Measurements from ENCODE around the gene ASB3. TPM values are rescaled to one million over a fixed set of nuclear protein-coding genes. Genes with fewer than 3 reads are reported as not detected.
A peak's percentile ranks its signal among the peaks of the same experiment; 100 is the strongest.

The ASB3 gene
- total and polyA plus RNA-seq, 2 experiments from 2014 or later, result 34.4 to 36.5 TPM

DNA sequence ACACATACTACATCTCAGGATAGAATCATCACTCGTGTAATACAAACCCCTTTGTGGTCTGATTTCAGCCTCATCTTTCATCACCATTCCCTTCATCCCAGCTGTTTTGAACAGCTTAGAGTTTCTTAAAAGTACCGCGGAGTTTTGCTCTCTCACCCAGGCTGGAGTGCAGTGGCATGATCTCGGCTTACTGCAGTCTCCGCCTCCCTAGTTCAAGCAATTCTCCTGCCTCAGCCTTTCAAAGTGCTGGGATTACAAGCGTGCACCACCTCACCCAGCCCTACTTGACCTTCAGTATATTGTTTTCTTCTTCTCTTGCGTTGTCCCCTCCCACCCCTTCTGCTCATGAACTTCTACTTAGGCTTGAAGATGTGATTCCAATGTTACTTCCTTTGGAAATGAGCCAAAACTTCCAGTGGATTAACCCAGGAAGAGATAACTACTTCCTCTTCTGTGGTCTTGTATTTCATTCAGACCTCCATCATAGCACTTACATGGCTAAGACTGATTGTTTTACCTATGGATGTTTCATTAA, 15.9 kb upstream of the ASB3 start:
- peaks cover 47% of the 10 kb centered on the region for H3K36me3 ChIP-seq
- DNase-seq (ENCODE audit: low read depth in 1 of 2, low spot score in 1 of 2), result peak in 1 of 2 donors; percentile 55

DNA sequence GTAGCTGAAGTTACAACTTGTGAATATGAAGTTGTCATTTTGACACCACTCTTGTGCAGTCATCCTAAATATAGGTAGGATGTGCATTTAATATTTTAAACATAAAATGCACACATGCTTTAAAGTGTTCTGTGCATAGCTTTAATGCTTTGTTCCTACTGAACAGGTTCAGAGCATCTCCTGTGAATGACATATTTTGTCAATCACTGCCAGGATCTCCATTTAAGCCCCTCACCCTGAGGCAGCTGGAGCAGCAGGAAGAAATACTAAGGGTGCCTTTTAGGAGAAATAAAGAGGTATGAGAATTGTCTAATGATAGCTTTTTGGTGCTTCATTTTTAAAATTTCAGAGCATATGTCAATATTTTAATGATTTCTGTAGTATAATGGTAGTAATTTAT, 14.8 kb upstream of the ASB3 start:
- no peaks in the 10 kb centered on the region for H3K9me3 ChIP-seq (ENCODE audit: low read depth)
- no peak overlapping the region for H3K4me3 ChIP-seq
- no peaks in the 10 kb centered on the region for H3K27me3 ChIP-seq
- TF ChIP-seq, protein P1, sequence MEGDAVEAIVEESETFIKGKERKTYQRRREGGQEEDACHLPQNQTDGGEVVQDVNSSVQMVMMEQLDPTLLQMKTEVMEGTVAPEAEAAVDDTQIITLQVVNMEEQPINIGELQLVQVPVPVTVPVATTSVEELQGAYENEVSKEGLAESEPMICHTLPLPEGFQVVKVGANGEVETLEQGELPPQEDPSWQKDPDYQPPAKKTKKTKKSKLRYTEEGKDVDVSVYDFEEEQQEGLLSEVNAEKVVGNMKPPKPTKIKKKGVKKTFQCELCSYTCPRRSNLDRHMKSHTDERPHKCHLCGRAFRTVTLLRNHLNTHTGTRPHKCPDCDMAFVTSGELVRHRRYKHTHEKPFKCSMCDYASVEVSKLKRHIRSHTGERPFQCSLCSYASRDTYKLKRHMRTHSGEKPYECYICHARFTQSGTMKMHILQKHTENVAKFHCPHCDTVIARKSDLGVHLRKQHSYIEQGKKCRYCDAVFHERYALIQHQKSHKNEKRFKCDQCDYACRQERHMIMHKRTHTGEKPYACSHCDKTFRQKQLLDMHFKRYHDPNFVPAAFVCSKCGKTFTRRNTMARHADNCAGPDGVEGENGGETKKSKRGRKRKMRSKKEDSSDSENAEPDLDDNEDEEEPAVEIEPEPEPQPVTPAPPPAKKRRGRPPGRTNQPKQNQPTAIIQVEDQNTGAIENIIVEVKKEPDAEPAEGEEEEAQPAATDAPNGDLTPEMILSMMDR (IDR thresholded peaks at IDR 0.05; ENCODE audit: low read depth, low read length), result no peak
- peaks cover 45% of the 10 kb centered on the region for H3K36me3 ChIP-seq
- H3K27ac ChIP-seq, result no peak overlapping the region
- peaks cover 3% of the 10 kb centered on the region for H3K4me1 ChIP-seq (ENCODE audit: low read depth)
- DNase-seq (ENCODE audit: low read depth in 1 of 2, low spot score in 1 of 2), result no peak

More for the DNA sequence above, 15.9 kb upstream of the ASB3 start:
- no peaks in the 10 kb centered on the region for H3K27me3 ChIP-seq
- peak overlapping the region; percentile 63 for H3K27ac ChIP-seq
- peaks cover 3% of the 10 kb centered on the region for H3K4me1 ChIP-seq (ENCODE audit: low read depth)
- no peaks in the 10 kb centered on the region for H3K9me3 ChIP-seq (ENCODE audit: low read depth)
- H3K4me3 ChIP-seq, result no peak overlapping the region
- TF ChIP-seq, protein P1 (IDR thresholded peaks at IDR 0.05; ENCODE audit: low read depth, low read length), result no peak

DNA sequence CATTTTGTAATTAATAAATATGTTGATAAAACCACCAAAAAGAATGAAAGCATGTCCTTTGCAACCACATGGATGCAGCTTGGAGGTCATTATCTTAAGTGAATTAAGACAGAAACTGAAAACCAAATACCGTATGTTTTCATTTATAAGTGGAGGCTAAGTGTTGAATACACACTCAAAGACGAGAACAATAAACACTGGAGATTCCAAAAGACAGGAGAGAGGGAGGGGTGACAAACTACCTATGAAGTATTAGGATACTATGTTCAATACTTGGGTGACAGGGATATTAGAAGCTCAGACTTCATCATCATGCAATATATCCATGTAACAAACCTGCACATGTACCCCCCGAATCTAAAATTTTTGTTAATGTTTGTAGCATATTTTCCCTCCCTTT, 7.1 kb upstream of the ASB3 start:
- no peak overlapping the region for H3K27ac ChIP-seq
- no peaks in the 10 kb centered on the region for H3K27me3 ChIP-seq
- H3K9me3 ChIP-seq (ENCODE audit: low read depth), result no peaks in the 10 kb centered on the region
- no peak overlapping the region for H3K4me3 ChIP-seq
- H3K4me1 ChIP-seq (ENCODE audit: low read depth), result no peaks in the 10 kb centered on the region
- H3K36me3 ChIP-seq, result peaks cover 30% of the 10 kb centered on the region
- TF ChIP-seq, protein P1 (IDR thresholded peaks at IDR 0.05; ENCODE audit: low read depth, low read length), result no peak
- no peak for DNase-seq (ENCODE audit: low read depth in 1 of 2, low spot score in 1 of 2)

DNA sequence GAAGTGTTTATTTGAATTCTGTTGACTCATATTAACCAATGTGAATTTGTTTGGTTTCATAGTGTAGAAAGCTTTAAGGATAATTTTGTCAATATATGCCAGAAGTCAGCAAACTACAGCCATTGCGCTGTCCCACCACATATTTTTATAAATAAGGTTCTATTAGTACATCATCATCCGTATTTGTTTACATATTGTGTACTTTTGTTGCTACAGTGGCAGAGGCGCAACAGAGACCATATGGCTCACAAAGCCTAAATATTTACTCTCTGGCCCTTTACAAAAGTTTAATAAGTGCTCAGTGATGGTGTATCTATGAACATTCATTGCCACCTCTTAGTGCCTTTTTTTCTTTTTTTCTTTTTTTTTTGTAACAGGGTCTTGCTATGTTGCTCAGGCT, 6.5 kb upstream of the ASB3 start:
- H3K4me3 ChIP-seq, result no peak overlapping the region
- TF ChIP-seq, protein P1 (IDR thresholded peaks at IDR 0.05; ENCODE audit: low read depth, low read length), result no peak
- H3K27ac ChIP-seq, result no peak overlapping the region
- no peaks in the 10 kb centered on the region for H3K27me3 ChIP-seq
- peaks cover 25% of the 10 kb centered on the region for H3K36me3 ChIP-seq
- H3K9me3 ChIP-seq (ENCODE audit: low read depth), result no peaks in the 10 kb centered on the region
- H3K4me1 ChIP-seq (ENCODE audit: low read depth), result peaks cover 3% of the 10 kb centered on the region
- DNase-seq (ENCODE audit: low read depth in 1 of 2, low spot score in 1 of 2), result no peak

DNA sequence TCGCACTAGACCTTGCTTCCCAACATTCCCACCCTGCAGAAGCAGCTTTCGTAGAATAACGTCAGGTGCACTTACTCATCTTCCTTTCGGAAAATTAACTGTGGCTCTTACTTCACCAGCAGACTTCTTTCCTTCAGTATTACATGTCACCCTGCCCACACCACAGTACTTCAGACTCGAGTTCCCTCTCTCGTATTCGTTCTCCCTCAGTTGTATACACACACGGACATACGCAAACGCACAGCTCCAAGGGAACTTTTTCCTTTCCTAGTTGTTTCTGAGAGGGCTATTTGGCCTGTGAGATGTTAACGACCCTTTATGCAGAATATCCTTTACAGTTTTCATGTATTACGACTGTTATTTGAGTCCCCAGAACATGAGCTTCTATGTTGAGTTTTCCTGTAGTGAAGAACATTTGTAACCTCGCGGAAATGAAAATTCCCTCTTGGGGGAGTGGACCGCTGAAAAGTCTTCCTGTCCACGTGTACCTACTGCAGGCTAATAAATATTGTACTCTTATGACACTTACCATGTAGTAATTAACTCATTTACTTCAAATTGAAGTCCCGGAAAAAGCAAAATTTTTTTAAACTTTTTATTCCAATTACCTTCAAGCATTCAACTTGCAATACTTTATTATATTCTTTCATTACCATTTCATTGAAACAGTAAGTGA, 999 bp upstream of the ASB3 start:
- Histone ChIP-seq H3K27me3 (no peaks in the 10 kb centered on the region), H3K27ac (peak overlapping the region; percentile 88), H3K9me3 (ENCODE audit: low read depth) (no peaks in the 10 kb centered on the region), H3K4me3 (peak overlapping the region; percentile 71), H3K36me3 (no peaks in the 10 kb centered on the region), H3K4me1 (ENCODE audit: low read depth) (peaks cover 34% of the 10 kb centered on the region)
- TF ChIP-seq, protein P1 (IDR thresholded peaks at IDR 0.05; ENCODE audit: low read depth, low read length), result no peak
- peak; percentile 13 to 14 for DNase-seq (ENCODE audit: low read depth in 1 of 2, low spot score in 1 of 2)

All from cardiac muscle cell (in vitro differentiated cells and primary cell).